Measurements from ENCODE around the gene MARCKSL1.

The MARCKSL1 gene

GRCh38 chr1:32373996-32374592 is 38.1 kb upstream of the MARCKSL1 start:
- Histone ChIP-seq H3K4me1 (no peaks in the 10 kb centered on the region), H3K4me2 (ENCODE audit: low read length) (no peak overlapping the region)

GRCh38 chr1:32372149-32372756 is 36.2 kb upstream of the MARCKSL1 start:
- H3K27ac ChIP-seq = no peak overlapping the region
- no peak overlapping the region for H3K4me2 ChIP-seq (ENCODE audit: low read length)
- H3K79me2 ChIP-seq = no peaks in the 10 kb centered on the region
- no peaks in the 10 kb centered on the region for H3K4me1 ChIP-seq
- H3K9ac ChIP-seq = no peak overlapping the region
- no peak overlapping the region for H3K4me3 ChIP-seq (ENCODE audit: low read depth, low read length)
- no peaks in the 10 kb centered on the region for H3K36me3 ChIP-seq (ENCODE audit: control insufficient read depth, insufficient read depth, low read length)
- TF ChIP-seq CTCF (IDR thresholded peaks at IDR 0.05) = no peak
- no peaks in the 10 kb centered on the region for H3K9me3 ChIP-seq (ENCODE audit: control insufficient read depth, low read length)
- H3K27me3 ChIP-seq (ENCODE audit: control insufficient read depth, insufficient read depth, low read length) = no peaks in the 10 kb centered on the region
- H2AFZ ChIP-seq = no peak overlapping the region

More at GRCh38 chr1:32373996-32374592, 38.1 kb upstream of the MARCKSL1 start:
- no peak overlapping the region for H2AFZ ChIP-seq
- no peaks in the 10 kb centered on the region for H3K36me3 ChIP-seq (ENCODE audit: control insufficient read depth, insufficient read depth, low read length)
- no peak overlapping the region for H3K27ac ChIP-seq
- no peak for TF ChIP-seq CTCF (IDR thresholded peaks at IDR 0.05)
- no peaks in the 10 kb centered on the region for H3K9me3 ChIP-seq (ENCODE audit: control insufficient read depth, low read length)
- H3K4me3 ChIP-seq (ENCODE audit: low read depth, low read length) = no peak overlapping the region
- no peak overlapping the region for H3K9ac ChIP-seq
- H3K79me2 ChIP-seq = no peaks in the 10 kb centered on the region
- H3K27me3 ChIP-seq (ENCODE audit: control insufficient read depth, insufficient read depth, low read length) = no peaks in the 10 kb centered on the region

- TF ChIP-seq CTCF (IDR thresholded peaks at IDR 0.05) = no peak
- no peak overlapping the region for H3K4me2 ChIP-seq (ENCODE audit: low read length)
- no peak overlapping the region for H3K27ac ChIP-seq
- no peak overlapping the region for H3K4me3 ChIP-seq (ENCODE audit: low read depth, low read length)
- H3K9ac ChIP-seq = no peak overlapping the region
- no peaks in the 10 kb centered on the region for H3K4me1 ChIP-seq
- H3K9me3 ChIP-seq (ENCODE audit: control insufficient read depth, low read length) = no peaks in the 10 kb centered on the region
- no peaks in the 10 kb centered on the region for H3K36me3 ChIP-seq (ENCODE audit: control insufficient read depth, insufficient read depth, low read length)
- H2AFZ ChIP-seq = no peak overlapping the region
- H3K79me2 ChIP-seq = no peaks in the 10 kb centered on the region
- no peaks in the 10 kb centered on the region for H3K27me3 ChIP-seq (ENCODE audit: control insufficient read depth, insufficient read depth, low read length)
Observed at GRCh38 chr1:32367912-32368635, 32.0 kb upstream of the MARCKSL1 start.

- no peak overlapping the region for H2AFZ ChIP-seq
- H3K9ac ChIP-seq = no peak overlapping the region
- no peak overlapping the region for H3K4me2 ChIP-seq (ENCODE audit: low read length)
- H3K9me3 ChIP-seq (ENCODE audit: control insufficient read depth, low read length) = no peaks in the 10 kb centered on the region
- no peaks in the 10 kb centered on the region for H3K79me2 ChIP-seq
- H3K4me1 ChIP-seq = no peaks in the 10 kb centered on the region
- no peak overlapping the region for H3K4me3 ChIP-seq (ENCODE audit: low read depth, low read length)
- H3K36me3 ChIP-seq (ENCODE audit: control insufficient read depth, insufficient read depth, low read length) = no peaks in the 10 kb centered on the region
- TF ChIP-seq CTCF (IDR thresholded peaks at IDR 0.05) = no peak
- H3K27me3 ChIP-seq (ENCODE audit: control insufficient read depth, insufficient read depth, low read length) = no peaks in the 10 kb centered on the region
- H3K27ac ChIP-seq = no peak overlapping the region
Observed at GRCh38 chr1:32365445-32365844, 29.4 kb upstream of the MARCKSL1 start.

Data from parathyroid adenoma (tissue), 2 donors.